Right cardiac atrium (tissue), 5 donors: ENCODE data around the gene HSD17B1. TPM values are rescaled to one million over a fixed set of nuclear protein-coding genes. Genes with fewer than 3 reads are reported as not detected.
A peak's percentile ranks its signal among the peaks of the same experiment; 100 is the strongest.
"Not testable (repeated sequence)": the region's sequence is repeated elsewhere in the genome, so short reads cannot be mapped to it uniquely, and the experiment has no call there.

Experiments
- ATAC-seq, 2 donors: fragments of 200-7000 bp; cut with Tn5 transposase; one replicate each; pipeline versions ENCODE4 v1.8.0 to v1.9.1; 2020; ENCODE audit warnings: moderate library complexity in 2 of 2, mild to moderate bottlenecking in 1 of 2
- DNase-seq, 3 donors: peaks; one replicate each; pipeline ENCODE4 v3.0.0-alpha.2; 2020
- H3K27ac ChIP-seq: one replicate; pipeline ENCODE4 v1.5.1; 2013; ENCODE audit warnings: mild to moderate bottlenecking, low read length, control low read depth, moderate library complexity
- H3K27me3 ChIP-seq: one replicate; pipeline ENCODE4 v1.6.1; 2013; ENCODE audit not compliant: control insufficient read depth, insufficient read depth
- H3K4me1 ChIP-seq: one replicate; pipeline ENCODE4 v1.6.1; 2013; ENCODE audit warnings: low read length; ENCODE audit not compliant: control insufficient read depth, insufficient read depth
- H3K4me3 ChIP-seq: one replicate; pipeline ENCODE4 v1.5.1; 2013; ENCODE audit warnings: low read length, control low read depth
- H3K9me3 ChIP-seq: one replicate; pipeline ENCODE4 v1.6.1; 2013; ENCODE audit warnings: low read length; ENCODE audit not compliant: control insufficient read depth
- WGBS: extraction: QIAGEN DNeasy Blood & Tissue Kit; methylation state at CpG from one replicate; pipeline ENCODE4 v1.1.7; 2013; 5-methylcytosine and 5-hydroxymethylcytosine counted together
- intact Hi-C, 4 donors: fragments of 100-400 bp; cut with DNase I; formaldehyde crosslinking; loops; one replicate each; pipeline versions ENCODE4 v1.11.0 to v1.14.0; 2022 to 2023
- polyA plus RNA-seq: library from polyadenylated mRNA; stranded (reverse); fragments of 200-250 nt; gene quantifications from one replicate; pipeline ENCODE4 v1.2.3, GENCODE V29; 2013
- total RNA-seq, 4 donors: library from RNA; stranded (reverse); fragmentation: NEBNext Ultra II Directional; extraction: Animal tissue kit (Norgen Biotek cat#: 25700); gene quantifications; one replicate each; pipeline ENCODE4 v1.2.1, GENCODE V29; 2021
- donor health status: healthy with polysubstance abuse.
- donor health status: DM: no; HTN: yes; CAD: no.
- donor health status: DM: no; HTN: no; CAD: no.
- donor health status: DM: no; HTN: yes; CAD: no; lungs with severe emphysema.
- donor health status: DM: yes; HTN: yes; CAD: no.

The HSD17B1 gene
- total and polyA plus RNA-seq, 5 donors = 1.2 to 2.5 (median 1.5) TPM

DNA sequence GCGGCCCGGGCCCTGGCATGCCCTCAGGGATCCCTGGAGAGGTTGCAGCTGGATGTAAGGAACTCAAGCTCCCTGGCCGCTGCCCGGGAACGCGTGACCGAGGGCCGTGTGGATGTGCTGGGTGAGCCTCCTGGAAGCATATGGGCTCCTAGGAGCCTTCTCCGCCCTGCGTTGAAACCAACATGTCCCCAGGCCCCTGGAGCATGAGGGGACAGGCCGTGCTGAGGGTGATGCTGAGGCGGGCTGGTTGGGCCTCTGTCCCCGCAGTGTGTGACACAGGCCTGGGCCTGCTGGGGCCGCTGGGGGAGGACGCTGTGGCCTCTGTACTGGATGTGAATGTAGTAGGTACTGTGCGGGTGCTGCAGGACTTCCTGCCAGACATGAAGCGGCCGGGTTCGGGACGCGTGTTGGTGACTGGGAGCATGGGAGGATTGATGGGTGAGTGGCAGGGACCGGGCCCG is 5.7 kb upstream of the HSD17B1 start:
- H3K4me1 ChIP-seq = no peaks in the 10 kb centered on the region
- intact Hi-C loops = no loop called here
- H3K27ac ChIP-seq = no peak overlapping the region
- no peaks in the 10 kb centered on the region for H3K9me3 ChIP-seq
- no peak overlapping the region for H3K4me3 ChIP-seq
- no peaks in the 10 kb centered on the region for H3K27me3 ChIP-seq
- 80% methylated on average over 23 of the region's 23 CpGs for WGBS
- ATAC-seq = peak; percentile 7 to 8
- peak in 1 of 3 donors; percentile 62 for DNase-seq

DNA sequence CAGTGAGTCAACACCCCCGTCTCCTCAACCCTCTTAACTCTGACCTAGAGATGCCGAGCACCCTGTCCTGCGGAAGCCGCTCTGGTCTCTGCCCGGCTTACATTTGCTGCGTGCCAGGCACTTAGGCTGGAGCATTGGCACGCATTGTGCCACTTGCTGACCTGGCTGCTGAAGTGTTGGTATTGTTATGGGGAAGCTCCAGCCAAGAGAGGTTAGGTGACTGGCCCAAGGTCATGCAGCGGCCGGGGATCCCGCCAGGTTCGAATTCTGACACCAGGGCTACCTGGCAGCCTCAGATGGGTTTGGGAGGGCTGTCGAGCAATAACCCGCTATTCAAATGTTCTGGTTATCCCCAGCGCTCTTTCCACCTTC is 5.0 kb upstream of the HSD17B1 start:
- Histone ChIP-seq H3K9me3 (no peaks in the 10 kb centered on the region), H3K4me3 (no peak overlapping the region), H3K27me3 (no peaks in the 10 kb centered on the region), H3K27ac (no peak overlapping the region), H3K4me1 (no peaks in the 10 kb centered on the region)
- intact Hi-C loops = no loop called here
- WGBS = 75% methylated on average over 14 of the region's 14 CpGs
- DNase-seq (peak in 1 of 3 donors; percentile 65), ATAC-seq (peak; percentile 10 to 13)

DNA sequence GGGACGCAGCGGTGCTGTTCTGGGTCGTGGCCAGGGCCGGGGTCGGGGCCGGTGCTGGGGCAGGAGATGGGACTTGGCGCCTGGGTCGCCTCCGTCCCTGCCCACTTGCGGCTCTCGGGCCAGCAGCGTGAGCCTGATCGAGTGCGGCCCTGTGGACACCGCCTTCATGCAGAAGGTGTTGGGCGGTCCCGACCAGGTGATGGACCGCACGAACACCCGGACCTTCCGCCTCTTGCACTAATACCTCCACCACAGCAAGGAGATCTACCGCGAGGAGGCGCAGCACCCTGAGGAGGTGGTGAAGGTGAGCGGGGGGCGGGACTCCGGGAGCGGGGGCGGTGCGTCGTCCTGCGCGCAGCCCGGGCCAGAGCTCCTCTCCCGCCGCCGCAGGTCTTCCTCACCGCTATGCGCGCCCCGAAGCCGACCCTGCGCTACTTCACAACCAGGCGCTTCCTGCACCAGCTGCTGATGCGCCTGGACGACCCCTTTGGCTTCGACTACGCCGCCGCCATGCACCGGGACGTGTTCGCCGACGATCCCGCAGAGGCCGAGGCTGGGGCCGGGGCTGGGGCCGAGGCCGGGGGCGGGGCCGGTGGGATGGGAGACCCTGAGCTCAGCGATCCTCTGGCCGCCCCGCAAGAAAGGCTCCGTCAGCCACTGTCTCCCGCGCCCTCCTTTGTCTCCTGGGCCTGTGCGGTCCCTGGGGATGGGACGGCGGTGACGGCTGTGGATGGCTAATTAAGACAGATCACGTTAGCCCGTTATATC is 4.5 kb upstream of the HSD17B1 start:
- intact Hi-C loops = no loop called here
- Histone ChIP-seq H3K4me3 (peak overlapping the region; percentile 26), H3K9me3 (no peaks in the 10 kb centered on the region), H3K27me3 (no peaks in the 10 kb centered on the region), H3K27ac (no peak overlapping the region), H3K4me1 (no peaks in the 10 kb centered on the region)
- peak; percentile 52 to 85 (median 77) for DNase-seq
- ATAC-seq = peak; percentile 54 to 56
- WGBS = 15% methylated on average over 74 of the region's 74 CpGs

DNA sequence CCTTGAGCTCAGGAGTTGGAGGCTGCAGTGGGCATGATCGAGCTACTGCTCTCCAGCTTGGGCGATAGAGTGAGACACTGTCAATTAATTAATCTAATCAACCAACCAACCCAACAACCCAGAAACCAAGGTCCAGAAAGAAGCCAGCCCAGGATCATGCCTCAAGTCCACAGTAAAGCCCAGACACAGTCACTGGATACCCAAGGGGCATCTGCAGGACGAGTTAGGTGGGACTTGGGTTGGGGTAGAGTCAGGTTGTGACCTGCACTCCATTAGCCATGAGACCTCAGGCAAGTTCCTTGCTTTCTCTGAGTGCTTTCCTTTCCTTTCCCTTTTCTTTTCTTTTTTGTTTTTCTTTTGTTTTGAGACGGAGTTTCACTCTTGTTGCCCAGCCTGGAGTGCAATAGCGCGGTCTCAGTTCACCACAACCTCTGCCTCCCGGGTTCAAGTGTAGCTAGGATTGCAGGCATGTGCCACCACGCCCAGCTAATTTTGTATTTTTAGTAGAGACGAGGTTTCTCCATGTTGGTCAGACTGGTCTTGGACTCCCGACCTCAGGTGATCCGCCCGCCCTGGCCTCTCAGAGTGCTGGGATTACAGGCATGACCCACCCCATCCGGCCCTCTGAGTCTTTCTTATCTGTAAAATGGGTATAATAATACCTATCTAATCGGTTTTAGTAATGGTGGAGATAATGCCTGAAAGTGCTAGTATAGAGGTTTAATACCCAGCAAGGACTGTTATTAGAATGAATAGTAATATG is 3.5 kb upstream of the HSD17B1 start:
- no peak overlapping the region for H3K27ac ChIP-seq
- WGBS = 82% methylated on average over 14 of the region's 14 CpGs
- intact Hi-C loops = no loop called here
- no peaks in the 10 kb centered on the region for H3K9me3 ChIP-seq
- DNase-seq (peak in 1 of 3 donors; percentile 33), ATAC-seq (no peak)
- H3K27me3 ChIP-seq = no peaks in the 10 kb centered on the region
- no peaks in the 10 kb centered on the region for H3K4me1 ChIP-seq
- H3K4me3 ChIP-seq = no peak overlapping the region

- Histone ChIP-seq H3K9me3 (no peaks in the 10 kb centered on the region), H3K27me3 (no peaks in the 10 kb centered on the region), H3K27ac (no peak overlapping the region), H3K4me3 (no peak overlapping the region), H3K4me1 (no peaks in the 10 kb centered on the region)
- DNase-seq (peak; percentile 39 to 67 (median 67)), ATAC-seq (peak; percentile 1 to 2)
- 68% methylated on average over 45 of the region's 45 CpGs for WGBS
- intact Hi-C loops = no loop called here
Measured at GRCh38 chr17:42553161-42553818, 567 bp downstream of the HSD17B1 start.

DNA sequence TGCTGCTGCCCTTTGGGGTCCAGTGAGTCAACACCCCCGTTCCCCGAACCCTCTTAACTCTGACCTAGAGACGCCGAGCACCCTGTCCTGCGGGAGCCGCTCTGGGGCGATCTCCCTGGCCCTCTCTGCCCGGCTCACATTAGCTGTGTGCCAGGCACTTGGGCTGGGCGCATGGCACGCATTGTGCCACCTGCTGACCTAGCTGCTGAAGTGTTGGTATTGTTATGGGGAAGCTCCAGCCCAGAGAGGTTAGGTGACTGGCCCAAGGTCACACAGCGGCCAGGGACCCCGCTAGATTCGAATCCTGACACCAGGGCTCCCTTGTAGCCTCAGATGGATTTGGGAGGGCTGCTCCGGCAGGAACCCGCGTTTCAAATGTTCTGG is 1.1 kb downstream of the HSD17B1 start:
- peak in 1 of 3 donors; percentile 53 for DNase-seq
- Histone ChIP-seq H3K9me3 (no peaks in the 10 kb centered on the region), H3K27ac (no peak overlapping the region), H3K4me1 (no peaks in the 10 kb centered on the region), H3K4me3 (peak overlapping the region; percentile 68), H3K27me3 (no peaks in the 10 kb centered on the region)
- 47% methylated on average over 16 of the region's 16 CpGs for WGBS
- ATAC-seq = peak; percentile 7 to 10
- intact Hi-C loops = no loop called here

DNA sequence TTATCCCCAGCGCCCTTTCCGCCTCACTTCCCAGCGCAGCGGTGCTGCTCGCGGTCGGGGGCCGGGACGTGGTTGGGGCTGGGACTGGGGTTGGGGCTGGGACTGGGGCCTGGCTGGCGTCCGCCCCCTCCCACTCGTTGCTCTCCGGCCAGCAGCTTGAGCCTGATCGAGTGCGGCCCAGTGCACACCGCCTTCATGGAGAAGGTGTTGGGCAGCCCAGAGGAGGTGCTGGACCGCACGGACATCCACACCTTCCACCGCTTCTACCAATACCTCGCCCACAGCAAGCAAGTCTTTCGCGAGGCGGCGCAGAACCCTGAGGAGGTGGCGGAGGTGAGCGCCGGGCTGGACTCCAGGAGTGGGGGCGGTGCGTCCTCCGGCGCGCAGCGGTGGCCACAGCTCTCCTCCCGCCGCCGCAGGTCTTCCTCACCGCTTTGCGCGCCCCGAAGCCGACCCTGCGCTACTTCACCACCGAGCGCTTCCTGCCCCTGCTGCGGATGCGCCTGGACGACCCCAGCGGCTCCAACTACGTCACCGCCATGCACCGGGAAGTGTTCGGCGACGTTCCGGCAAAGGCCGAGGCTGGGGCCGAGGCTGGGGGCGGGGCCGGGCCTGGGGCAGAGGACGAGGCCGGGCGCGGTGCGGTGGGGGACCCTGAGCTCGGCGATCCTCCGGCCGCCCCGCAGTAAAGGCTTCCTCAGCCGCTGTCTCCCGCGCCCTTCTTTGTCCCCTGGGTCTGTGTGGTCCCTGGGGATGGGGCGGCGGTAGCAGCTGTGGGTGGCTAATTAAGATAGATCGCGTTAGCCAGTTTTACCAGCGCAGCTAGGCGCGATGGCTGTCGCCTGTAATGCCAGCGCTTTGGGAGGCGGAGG is 1.8 kb downstream of the HSD17B1 start:
- DNase-seq (peak; percentile 91 to 96 (median 96)), ATAC-seq (peak; percentile 94)
- intact Hi-C loops = no loop called here
- no peaks in the 10 kb centered on the region for H3K27me3 ChIP-seq
- peak overlapping the region; percentile 77 for H3K27ac ChIP-seq
- WGBS = under 1% methylated on average over 82 of the region's 82 CpGs
- H3K4me1 ChIP-seq = no peaks in the 10 kb centered on the region
- no peaks in the 10 kb centered on the region for H3K9me3 ChIP-seq
- H3K4me3 ChIP-seq = peak overlapping the region; percentile 68

- Histone ChIP-seq H3K27me3 (no peaks in the 10 kb centered on the region), H3K27ac (peak overlapping the region; percentile 77), H3K9me3 (no peaks in the 10 kb centered on the region), H3K4me1 (no peaks in the 10 kb centered on the region), H3K4me3 (peak overlapping the region; percentile 68)
- DNase-seq (no peak), ATAC-seq (no peak)
- 25% methylated on average over 4 of the region's 4 CpGs for WGBS
- intact Hi-C loops = no loop called here
Measured at GRCh38 chr17:42555122-42555622, 2.4 kb downstream of the HSD17B1 start.

- ATAC-seq, H3K4me3 ChIP-seq, intact Hi-C loops, H3K4me1 ChIP-seq, H3K27ac ChIP-seq, H3K27me3 ChIP-seq, H3K9me3 ChIP-seq: not testable (repeated sequence)
- DNase-seq = peak in 1 of 3 donors; percentile 58
- 54% methylated on average over 5 of the region's 5 CpGs for WGBS
Measured at GRCh38 chr17:42555961-42556617, 3.4 kb downstream of the HSD17B1 start.

GRCh38 chr17:42559075-42559474 is 6.4 kb downstream of the HSD17B1 start:
- Histone ChIP-seq H3K4me1 (peaks cover 10% of the 10 kb centered on the region), H3K27ac (no peak overlapping the region), H3K9me3 (no peaks in the 10 kb centered on the region), H3K4me3 (no peak overlapping the region), H3K27me3 (no peaks in the 10 kb centered on the region)
- ATAC-seq (no peak), DNase-seq (no peak)
- intact Hi-C loops = no loop called here
- 86% methylated on average over 6 of the region's 6 CpGs for WGBS
